Measurements from ENCODE around the gene PTPRD. TPM values are rescaled to one million over a fixed set of nuclear protein-coding genes. Genes with fewer than 3 reads are reported as not detected.

PTPRD gene
- total RNA-seq, 2 experiments from 2014 or later: not detected

DNA sequence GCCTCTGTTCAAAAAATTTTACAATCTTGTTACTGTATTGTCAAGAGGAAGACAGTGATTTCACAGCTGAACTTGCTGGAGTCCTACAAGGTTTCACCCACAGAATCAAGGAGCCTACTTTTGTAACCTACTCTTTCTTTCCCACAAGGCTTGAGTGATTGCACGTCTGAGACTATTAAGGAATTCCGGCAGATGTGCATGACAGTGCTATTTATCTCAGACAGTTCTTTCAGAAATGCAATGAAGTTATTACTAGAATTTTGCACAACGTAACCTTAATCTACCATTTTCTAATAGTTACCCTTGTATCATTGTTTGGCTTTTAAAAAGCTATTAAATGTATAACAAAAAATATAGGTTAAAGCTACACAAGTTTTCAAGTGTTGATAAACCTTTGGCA lies 400.1 kb downstream of the PTPRD start:
- no peaks in the 10 kb centered on the region for H3K4me1 Mint-ChIP-seq (ENCODE audit: low read depth)
- peaks cover 2% of the 10 kb centered on the region for H3K9me3 Mint-ChIP-seq
- no peak overlapping the region for H3K4me3 Mint-ChIP-seq
- no peaks in the 10 kb centered on the region for H3K27me3 Mint-ChIP-seq (ENCODE audit: low read depth)
- CTCF ChIA-PET: interaction anchor here (0.7 kb wide), 1 partner anchor 20 kb away, joined by 4 read pairs; no protein-coding TSS in a partner anchor
- intact Hi-C loops (cut with micrococcal nuclease): no loop called here
- DNase-seq: no peak
- H3K36me3 Mint-ChIP-seq (ENCODE audit: low read depth): no peaks in the 10 kb centered on the region
- H3K27ac Mint-ChIP-seq: no peak overlapping the region

DNA sequence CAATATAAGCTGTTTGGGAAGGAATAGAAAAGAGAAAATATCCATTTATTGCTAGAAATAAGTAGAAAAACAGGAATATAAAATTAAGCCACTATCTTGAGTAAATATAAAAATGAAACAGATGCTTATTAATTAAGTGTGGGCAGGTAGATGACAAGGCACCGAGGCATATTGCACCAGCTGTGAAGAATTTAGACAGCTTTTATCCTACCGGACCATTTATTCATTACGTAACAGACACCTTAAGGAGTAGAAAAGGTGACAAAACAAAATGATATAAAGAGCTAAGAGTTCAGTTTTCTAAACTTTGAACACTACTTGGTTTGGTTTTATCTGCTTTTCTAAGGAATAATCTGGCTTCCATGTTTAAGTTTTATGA lies 404.1 kb downstream of the PTPRD start:
- peaks cover 2% of the 10 kb centered on the region for H3K9me3 Mint-ChIP-seq
- no peaks in the 10 kb centered on the region for H3K36me3 Mint-ChIP-seq (ENCODE audit: low read depth)
- CTCF ChIA-PET: no interaction called here
- no peaks in the 10 kb centered on the region for H3K27me3 Mint-ChIP-seq (ENCODE audit: low read depth)
- H3K27ac Mint-ChIP-seq: no peak overlapping the region
- no peak overlapping the region for H3K4me3 Mint-ChIP-seq
- no peak for DNase-seq
- intact Hi-C loops (cut with micrococcal nuclease): no loop called here
- H3K4me1 Mint-ChIP-seq (ENCODE audit: low read depth): no peaks in the 10 kb centered on the region

DNA sequence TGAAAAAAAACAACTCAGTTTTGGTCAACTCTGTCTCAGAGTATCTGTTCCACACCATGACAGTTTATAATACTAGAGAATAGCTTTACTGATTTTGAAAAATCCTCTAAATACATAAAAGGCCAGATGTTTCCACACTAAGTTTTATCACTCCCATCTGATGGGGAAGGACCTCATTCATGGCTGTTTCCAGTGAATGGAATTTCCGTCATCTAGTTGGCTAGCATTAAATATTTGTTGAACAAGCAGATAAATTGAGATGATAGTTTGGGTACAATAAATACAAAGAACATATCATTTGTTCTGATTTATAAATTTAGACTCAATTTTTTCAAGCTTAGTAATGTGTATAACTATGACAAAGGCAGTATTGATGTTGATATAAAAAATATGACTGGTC lies 408.5 kb downstream of the PTPRD start:
- Mint-ChIP-seq H3K36me3 (ENCODE audit: low read depth) (no peaks in the 10 kb centered on the region), H3K4me3 (no peak overlapping the region), H3K27me3 (ENCODE audit: low read depth) (no peaks in the 10 kb centered on the region), H3K27ac (no peak overlapping the region), H3K9me3 (peaks cover 2% of the 10 kb centered on the region), H3K4me1 (ENCODE audit: low read depth) (no peaks in the 10 kb centered on the region)
- CTCF ChIA-PET: no interaction called here
- DNase-seq: no peak
- intact Hi-C loops (cut with micrococcal nuclease): no loop called here

DNA sequence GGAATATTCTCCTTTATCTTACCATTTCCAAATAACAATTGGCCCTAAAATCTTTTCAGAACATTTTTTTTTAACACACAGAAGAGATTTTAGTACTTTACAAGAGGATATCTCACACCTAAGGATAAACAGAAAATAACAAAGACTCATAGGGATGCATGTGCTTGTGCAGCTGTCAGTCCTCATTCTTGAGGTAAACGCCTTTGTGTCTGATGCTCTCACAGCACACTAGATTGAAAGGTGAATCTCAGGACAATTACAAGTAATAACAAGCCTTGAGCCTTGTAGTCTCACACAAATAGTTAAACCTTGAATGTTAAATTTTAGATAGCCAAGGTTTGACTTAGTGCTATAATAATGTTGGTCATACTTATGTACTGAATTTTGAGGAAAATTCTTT lies 439.2 kb downstream of the PTPRD start:
- Mint-ChIP-seq H3K4me1 (ENCODE audit: low read depth) (no peaks in the 10 kb centered on the region), H3K4me3 (no peak overlapping the region), H3K27ac (no peak overlapping the region), H3K36me3 (ENCODE audit: low read depth) (no peaks in the 10 kb centered on the region), H3K9me3 (peaks cover 7% of the 10 kb centered on the region), H3K27me3 (ENCODE audit: low read depth) (no peaks in the 10 kb centered on the region)
- intact Hi-C loops (cut with micrococcal nuclease): no loop called here
- CTCF ChIA-PET: interaction anchor here (0.6 kb wide), 1 partner anchor 906 kb away, joined by 3 read pairs; no protein-coding TSS in a partner anchor
- no peak for DNase-seq

DNA sequence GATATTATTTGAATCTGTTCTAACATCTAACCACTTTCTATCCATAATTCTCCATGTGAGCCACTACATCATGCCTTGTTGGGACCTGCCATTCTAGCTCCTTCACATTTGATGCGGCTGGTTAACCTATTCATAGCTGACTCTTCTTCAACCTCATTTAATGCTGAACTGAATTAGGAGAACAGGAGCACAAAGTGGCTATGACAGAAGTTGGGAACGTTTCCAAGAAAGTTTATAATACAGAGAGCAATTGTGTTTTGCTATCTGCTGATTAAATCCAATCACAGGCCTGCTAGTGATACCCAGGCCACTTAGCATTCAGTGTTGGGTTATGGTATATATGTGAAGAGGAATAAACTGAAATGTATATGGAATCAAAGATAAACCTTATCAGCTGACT lies 440.3 kb downstream of the PTPRD start:
- no peak overlapping the region for H3K4me3 Mint-ChIP-seq
- no peaks in the 10 kb centered on the region for H3K27me3 Mint-ChIP-seq (ENCODE audit: low read depth)
- CTCF ChIA-PET: no interaction called here
- intact Hi-C loops (cut with micrococcal nuclease): no loop called here
- no peak overlapping the region for H3K27ac Mint-ChIP-seq
- H3K36me3 Mint-ChIP-seq (ENCODE audit: low read depth): no peaks in the 10 kb centered on the region
- peaks cover 3% of the 10 kb centered on the region for H3K9me3 Mint-ChIP-seq
- no peak for DNase-seq
- no peaks in the 10 kb centered on the region for H3K4me1 Mint-ChIP-seq (ENCODE audit: low read depth)

DNA sequence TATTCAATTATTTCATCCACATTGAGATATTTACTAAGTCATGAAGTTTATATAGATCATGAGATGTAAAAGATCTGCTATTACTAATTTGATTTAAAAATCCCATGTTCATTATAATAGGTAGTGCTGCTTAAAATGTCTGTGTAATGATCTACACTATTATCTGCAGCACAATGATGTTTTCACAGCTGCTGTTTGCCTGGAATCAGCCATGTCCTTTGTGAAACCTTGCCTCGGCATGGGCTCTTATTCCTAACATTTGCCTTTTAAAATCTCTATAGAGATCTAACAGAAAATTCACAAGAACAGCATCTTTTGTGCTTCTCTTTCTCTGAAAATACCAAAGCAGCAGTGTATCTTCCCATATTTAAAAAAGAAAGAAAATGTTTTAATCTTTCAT lies 444.6 kb downstream of the PTPRD start:
- Mint-ChIP-seq H3K9me3 (peaks cover 3% of the 10 kb centered on the region), H3K4me1 (ENCODE audit: low read depth) (no peaks in the 10 kb centered on the region), H3K27me3 (ENCODE audit: low read depth) (no peaks in the 10 kb centered on the region), H3K4me3 (no peak overlapping the region), H3K36me3 (ENCODE audit: low read depth) (no peaks in the 10 kb centered on the region), H3K27ac (no peak overlapping the region)
- no peak for DNase-seq
- intact Hi-C loops (cut with micrococcal nuclease): no loop called here
- CTCF ChIA-PET: no interaction called here

DNA sequence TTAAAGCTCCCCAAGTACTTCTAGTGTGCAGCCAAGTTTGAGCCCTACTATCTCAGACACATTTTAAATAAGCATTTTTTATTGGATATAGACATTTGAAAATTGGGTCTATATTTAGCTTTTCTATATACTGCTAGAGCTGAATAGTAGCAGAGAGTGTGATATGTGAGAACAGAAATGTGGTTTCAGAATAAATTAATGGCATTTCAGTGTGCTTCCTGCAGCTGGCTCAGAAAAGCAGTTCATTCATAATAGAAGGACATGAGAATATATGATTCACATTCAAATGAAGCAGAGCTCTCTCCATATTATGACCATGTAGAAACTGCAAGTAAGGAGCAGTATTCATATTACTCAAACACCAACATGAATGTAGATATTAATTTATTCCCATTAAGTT lies 464.0 kb downstream of the PTPRD start:
- no peak overlapping the region for H3K4me3 Mint-ChIP-seq
- intact Hi-C loops (cut with micrococcal nuclease): no loop called here
- H3K4me1 Mint-ChIP-seq (ENCODE audit: low read depth): no peaks in the 10 kb centered on the region
- CTCF ChIA-PET: no interaction called here
- no peak overlapping the region for H3K27ac Mint-ChIP-seq
- peaks cover 6% of the 10 kb centered on the region for H3K9me3 Mint-ChIP-seq
- no peak for DNase-seq
- no peaks in the 10 kb centered on the region for H3K27me3 Mint-ChIP-seq (ENCODE audit: low read depth)
- no peaks in the 10 kb centered on the region for H3K36me3 Mint-ChIP-seq (ENCODE audit: low read depth)

DNA sequence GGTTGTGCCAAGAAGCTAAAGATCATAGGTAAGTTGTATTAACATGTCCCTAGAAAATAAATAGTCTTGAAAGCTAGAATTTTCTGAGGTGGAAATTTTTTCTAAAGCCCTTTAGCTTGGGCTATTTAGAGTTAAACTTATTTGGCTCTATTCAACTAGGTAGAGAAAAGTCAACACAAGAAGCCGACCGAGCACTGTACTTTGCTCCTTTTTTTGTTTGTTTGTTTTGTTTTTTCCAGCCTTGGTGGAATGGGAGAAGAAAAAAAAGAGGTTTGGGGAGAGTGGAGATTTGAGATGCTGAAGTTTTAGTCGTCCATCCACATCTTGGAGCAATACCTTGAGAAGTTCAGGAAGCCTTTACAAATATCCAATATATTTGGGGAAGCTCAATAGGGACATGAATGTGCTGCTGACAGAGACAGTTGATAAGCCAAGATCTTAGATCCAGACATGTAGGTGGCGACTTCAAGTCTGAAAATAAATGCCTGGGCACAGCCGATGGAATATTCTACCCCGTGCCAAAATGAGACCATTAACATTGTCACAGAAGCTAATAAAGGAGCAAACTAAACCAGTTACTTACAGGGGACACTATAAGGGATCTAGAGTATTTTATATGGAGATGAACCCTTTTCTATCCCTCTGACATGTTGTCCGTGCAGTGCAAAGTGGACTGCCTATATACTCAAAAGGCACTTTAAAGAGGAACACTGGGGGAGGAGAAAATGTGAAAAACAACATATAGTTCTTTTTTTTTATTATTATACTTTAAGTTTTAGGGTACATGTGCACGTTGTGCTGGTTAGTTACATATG lies 466.1 kb downstream of the PTPRD start:
- Mint-ChIP-seq H3K4me3 (no peak overlapping the region), H3K4me1 (ENCODE audit: low read depth) (no peaks in the 10 kb centered on the region), H3K36me3 (ENCODE audit: low read depth) (no peaks in the 10 kb centered on the region), H3K9me3 (peaks cover 8% of the 10 kb centered on the region), H3K27ac (no peak overlapping the region), H3K27me3 (ENCODE audit: low read depth) (no peaks in the 10 kb centered on the region)
- intact Hi-C loops (cut with micrococcal nuclease): no loop called here
- no peak for DNase-seq
- CTCF ChIA-PET: no interaction called here

DNA sequence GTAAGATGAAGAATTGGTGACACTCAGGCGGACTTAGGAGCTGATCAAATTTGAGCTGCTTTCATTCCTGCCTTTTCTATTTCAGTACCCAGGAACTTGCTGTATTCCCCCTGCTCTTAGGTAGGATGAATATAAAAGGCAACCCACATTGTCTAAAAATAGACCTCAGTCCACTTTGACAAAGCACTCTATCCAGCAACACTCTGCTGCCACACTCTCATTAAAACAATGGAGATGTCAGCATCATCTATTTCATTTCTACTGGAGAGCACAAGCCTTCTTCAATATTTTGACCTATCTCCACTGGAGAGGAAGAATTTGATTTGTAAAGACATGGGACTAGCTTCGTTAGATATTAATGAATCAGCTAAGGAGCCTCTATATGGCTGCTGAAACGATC lies 468.4 kb downstream of the PTPRD start:
- no peak overlapping the region for H3K27ac Mint-ChIP-seq
- H3K4me1 Mint-ChIP-seq (ENCODE audit: low read depth): no peaks in the 10 kb centered on the region
- peaks cover 8% of the 10 kb centered on the region for H3K9me3 Mint-ChIP-seq
- H3K4me3 Mint-ChIP-seq: no peak overlapping the region
- DNase-seq: no peak
- H3K36me3 Mint-ChIP-seq (ENCODE audit: low read depth): no peaks in the 10 kb centered on the region
- H3K27me3 Mint-ChIP-seq (ENCODE audit: low read depth): no peaks in the 10 kb centered on the region
- CTCF ChIA-PET: no interaction called here
- intact Hi-C loops (cut with micrococcal nuclease): no loop called here

DNA sequence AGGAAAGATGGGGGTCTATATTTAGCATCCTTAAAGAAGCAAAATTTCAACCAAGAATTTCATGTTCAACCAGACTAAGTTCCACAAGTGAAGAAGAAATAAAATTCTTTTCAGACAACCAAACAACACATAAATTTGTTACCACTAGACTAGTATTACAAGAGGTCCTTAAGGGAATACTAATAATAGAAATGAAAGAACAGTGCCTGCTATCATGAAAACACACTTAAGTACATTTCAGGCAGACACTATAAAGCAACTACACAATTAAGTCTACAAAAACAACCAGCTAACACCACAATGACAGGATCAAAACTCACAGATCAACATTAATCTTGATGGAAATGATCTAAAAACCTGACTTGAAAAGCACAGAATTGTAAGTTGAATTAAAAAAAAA lies 477.2 kb downstream of the PTPRD start:
- CTCF ChIA-PET: no interaction called here
- Mint-ChIP-seq H3K4me1 (ENCODE audit: low read depth) (no peaks in the 10 kb centered on the region), H3K27ac (no peak overlapping the region), H3K36me3 (ENCODE audit: low read depth) (no peaks in the 10 kb centered on the region), H3K9me3 (peaks cover 13% of the 10 kb centered on the region), H3K27me3 (ENCODE audit: low read depth) (no peaks in the 10 kb centered on the region), H3K4me3 (no peak overlapping the region)
- intact Hi-C loops (cut with micrococcal nuclease): no loop called here
- no peak for DNase-seq

DNA sequence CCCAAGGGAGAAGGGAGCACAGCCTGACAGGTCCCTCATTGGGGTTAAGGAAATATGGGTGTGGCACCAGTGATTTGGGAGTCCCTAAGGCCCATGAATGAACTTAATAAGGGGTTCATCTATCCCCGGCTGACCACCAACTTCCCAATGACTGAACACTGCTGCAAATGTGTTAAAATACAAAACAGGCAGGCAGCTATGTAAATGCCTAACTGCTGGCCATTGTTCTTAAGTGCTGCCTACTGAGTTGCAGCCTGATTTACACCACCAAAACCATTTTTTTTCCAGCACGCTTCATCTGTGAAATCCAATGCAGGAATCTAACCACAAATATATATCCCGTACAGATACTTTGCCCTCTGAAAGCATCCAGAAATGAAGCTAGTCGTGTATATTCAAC lies 478.5 kb downstream of the PTPRD start:
- H3K27me3 Mint-ChIP-seq (ENCODE audit: low read depth): no peaks in the 10 kb centered on the region
- CTCF ChIA-PET: no interaction called here
- intact Hi-C loops (cut with micrococcal nuclease): no loop called here
- peaks cover 11% of the 10 kb centered on the region for H3K9me3 Mint-ChIP-seq
- no peaks in the 10 kb centered on the region for H3K4me1 Mint-ChIP-seq (ENCODE audit: low read depth)
- no peak overlapping the region for H3K4me3 Mint-ChIP-seq
- H3K36me3 Mint-ChIP-seq (ENCODE audit: low read depth): no peaks in the 10 kb centered on the region
- H3K27ac Mint-ChIP-seq: no peak overlapping the region
- DNase-seq: no peak

DNA sequence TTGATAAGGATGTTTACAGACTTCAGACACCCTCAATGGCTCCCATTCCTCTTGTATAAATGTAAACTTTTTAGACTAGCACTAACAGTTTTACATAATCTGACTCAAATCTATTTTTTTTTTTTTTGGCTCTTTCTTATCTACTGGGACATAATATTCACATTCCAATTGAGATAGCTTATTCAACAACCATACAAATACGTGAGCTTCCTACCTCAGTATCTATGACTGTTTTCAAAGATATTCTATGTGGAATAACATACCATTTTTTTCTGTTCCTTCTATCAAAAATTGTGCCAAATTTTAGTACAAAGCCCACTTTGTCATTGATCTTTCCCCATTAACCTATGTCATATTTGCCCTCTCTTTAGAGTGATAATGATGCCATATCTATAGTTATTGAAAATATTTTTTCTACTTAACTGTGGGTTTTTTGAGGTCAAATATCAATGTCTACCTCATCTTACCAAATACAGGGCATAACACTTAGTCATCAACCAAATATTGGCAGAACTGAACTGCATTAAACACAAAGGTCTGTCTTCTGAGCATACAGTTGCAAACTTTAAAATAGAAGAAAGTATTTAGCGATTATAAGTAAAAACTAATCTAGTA lies 482.6 kb downstream of the PTPRD start:
- H3K27ac Mint-ChIP-seq: no peak overlapping the region
- H3K27me3 Mint-ChIP-seq (ENCODE audit: low read depth): no peaks in the 10 kb centered on the region
- peaks cover 1% of the 10 kb centered on the region for H3K9me3 Mint-ChIP-seq
- no peaks in the 10 kb centered on the region for H3K36me3 Mint-ChIP-seq (ENCODE audit: low read depth)
- no peaks in the 10 kb centered on the region for H3K4me1 Mint-ChIP-seq (ENCODE audit: low read depth)
- DNase-seq: no peak
- intact Hi-C loops (cut with micrococcal nuclease): no loop called here
- CTCF ChIA-PET: interaction anchor here (0.6 kb wide), 1 partner anchor 724 kb away, joined by 3 read pairs; no protein-coding TSS in a partner anchor
- H3K4me3 Mint-ChIP-seq: no peak overlapping the region

DNA sequence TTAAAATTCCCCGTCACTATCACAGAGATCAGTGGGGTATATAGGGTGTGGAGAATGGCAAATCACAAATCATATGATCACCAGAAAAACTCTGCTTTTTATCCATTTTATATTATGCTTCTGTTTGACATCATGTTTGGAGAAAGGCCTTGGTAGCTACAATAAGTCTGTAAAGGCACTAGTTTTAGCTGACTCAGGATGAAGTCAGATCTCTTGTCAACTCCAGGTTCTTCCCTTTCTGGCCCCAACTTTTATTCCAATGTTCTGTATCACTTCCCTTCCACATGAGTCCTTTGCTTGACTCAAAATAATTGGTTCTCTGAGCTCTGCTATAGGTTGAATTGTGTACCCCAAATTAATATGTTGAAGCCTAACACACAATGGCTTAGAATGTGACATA lies 484.9 kb downstream of the PTPRD start:
- Mint-ChIP-seq H3K4me1 (ENCODE audit: low read depth) (no peaks in the 10 kb centered on the region), H3K27ac (no peak overlapping the region), H3K4me3 (no peak overlapping the region), H3K27me3 (ENCODE audit: low read depth) (no peaks in the 10 kb centered on the region), H3K9me3 (no peaks in the 10 kb centered on the region), H3K36me3 (ENCODE audit: low read depth) (no peaks in the 10 kb centered on the region)
- intact Hi-C loops (cut with micrococcal nuclease): no loop called here
- no peak for DNase-seq
- CTCF ChIA-PET: no interaction called here

Measured in activated naive CD4-positive, alpha-beta T cell treated with anti-CD3 and anti-CD28 coated beads for 36 hours (primary cell).